Breast epithelium (tissue), 4 donors: ENCODE measurements around the gene CAMK2D. TPM values are rescaled to one million over a fixed set of nuclear protein-coding genes. Genes with fewer than 3 reads are reported as not detected.

Experiments used
- DNase-seq, 2 donors: peaks; one replicate each; pipeline ENCODE4 v3.0.0-alpha.2; 2019; ENCODE audit warnings: low spot score in 2 of 2
- H3K27ac ChIP-seq, 2 donors: fragments of 200-600 bp; sonication (generic) in 1 of 2; one replicate each; pipeline ENCODE4 v1.5.1; 2016 to 2019; ENCODE audit warnings: mild to moderate bottlenecking in 1 of 2
- H3K27me3 ChIP-seq, 2 donors: fragments of 200-600 bp; sonication (generic) in 1 of 2; one replicate each; pipeline versions ENCODE4 v1.5.1 to v1.6.0; 2017 to 2019; ENCODE audit warnings: control low read depth in 1 of 2, mild to moderate bottlenecking in 1 of 2
- H3K36me3 ChIP-seq: fragments of 200-600 bp; one replicate; pipeline ENCODE4 v1.5.1; 2019
- H3K4me1 ChIP-seq, 2 donors: fragments of 200-600 bp; sonication (generic); one replicate each; pipeline ENCODE4 v1.5.1; 2016 to 2019; ENCODE audit warnings: control low read depth in 1 of 2
- H3K4me3 ChIP-seq, 3 donors: fragments of 200-600 bp; sonication (generic); 1 replicate in 2 of 3; 2 replicates in 1 of 3; pipeline ENCODE4 v1.5.1; 2016 to 2019; ENCODE audit warnings: mild to moderate bottlenecking in 3 of 3, moderate library complexity in 2 of 3
- H3K9me3 ChIP-seq, 2 donors: fragments of 200-600 bp; sonication (generic) in 1 of 2; one replicate each; pipeline ENCODE4 v1.5.1; 2016 to 2019; ENCODE audit warnings: control low read depth in 1 of 2
- CTCF ChIP-seq, 3 donors: fragments of 450-650 bp; IDR thresholded peaks; one replicate each; pipeline ENCODE4 v1.5.1; 2016 to 2017; ENCODE audit warnings: antibody characterized with exemption in 3 of 3, mild to moderate bottlenecking in 3 of 3, moderate library complexity in 3 of 3
- POLR2A ChIP-seq: fragments of 450-650 bp; IDR thresholded peaks from one replicate; pipeline ENCODE4 v1.6.1; 2016; ENCODE audit warnings: antibody characterized with exemption, mild to moderate bottlenecking, moderate library complexity
- POLR2AphosphoS5 ChIP-seq, 3 donors: sonication (generic); formaldehyde crosslinking; IDR thresholded peaks; one replicate each; pipeline ENCODE4 v1.6.1; 2017; ENCODE audit warnings: antibody characterized with exemption in 3 of 3
- intact Hi-C: fragments of 100-400 bp; cut with DNase I; formaldehyde crosslinking; loops from one replicate; pipeline ENCODE4 v1.15.1; 2023; ENCODE audit warnings: low total_unique reads
- total RNA-seq, 3 donors: library from RNA; depleted of rRNA; stranded (reverse); fragments of >200 nt; gene quantifications; one replicate each; pipeline ENCODE4 v1.1.0, GENCODE V29; 2016

The CAMK2D gene
- total RNA-seq, 3 donors from 2014 or later, result 47.7 to 62.1 (median 57.7) TPM

GRCh38 chr4:113588895-113589668, 172.5 kb downstream of the CAMK2D start:
- Histone ChIP-seq H3K4me3 (no peak overlapping the region), H3K27me3 (no peaks in the 10 kb centered on the region), H3K27ac (no peak overlapping the region), H3K4me1 (no peaks in the 10 kb centered on the region), H3K36me3 (no peaks in the 10 kb centered on the region), H3K9me3 (no peaks in the 10 kb centered on the region)
- TF ChIP-seq POLR2AphosphoS5 (IDR thresholded peaks at IDR 0.05) (no peak), CTCF (IDR thresholded peaks at IDR 0.05) (no peak), POLR2A (no peak)
- no peak for DNase-seq
- intact Hi-C loops, result no loop called here

DNA sequence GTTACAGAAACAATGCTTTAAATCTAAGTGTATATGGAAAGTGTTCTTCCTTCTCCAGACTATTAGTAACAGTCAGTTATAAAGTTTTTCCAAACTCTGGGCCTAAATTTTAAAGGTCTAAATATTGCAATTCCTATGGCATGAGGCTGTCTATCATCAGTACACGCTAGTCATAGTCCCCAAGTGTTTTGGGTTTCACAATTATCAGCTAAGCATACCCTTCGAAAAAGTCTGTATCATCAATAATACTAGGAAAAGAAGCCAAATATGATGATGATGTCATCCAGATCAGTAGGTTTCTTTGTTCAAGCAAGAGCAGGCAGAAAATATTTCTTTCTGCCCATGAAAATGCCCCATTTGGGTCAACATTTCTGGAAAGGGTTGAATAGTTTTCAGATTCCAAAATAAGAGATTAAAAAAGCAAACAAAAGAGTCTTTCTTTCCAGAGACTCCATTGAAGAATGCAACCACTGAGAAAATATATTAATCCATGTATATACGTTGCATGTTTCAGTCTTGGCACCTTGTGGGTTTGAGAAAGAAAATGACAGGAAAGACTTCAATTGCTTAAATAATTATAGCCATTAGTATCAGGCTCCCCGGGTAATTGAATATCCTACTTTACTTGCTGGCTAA, 173.8 kb downstream of the CAMK2D start:
- no peak overlapping the region for H3K27ac ChIP-seq
- H3K4me1 ChIP-seq, result no peaks in the 10 kb centered on the region
- no peaks in the 10 kb centered on the region for H3K9me3 ChIP-seq
- H3K36me3 ChIP-seq, result no peaks in the 10 kb centered on the region
- intact Hi-C loops, result no loop called here
- no peak for TF ChIP-seq POLR2A
- no peak for TF ChIP-seq CTCF (IDR thresholded peaks at IDR 0.05)
- no peak for TF ChIP-seq POLR2AphosphoS5 (IDR thresholded peaks at IDR 0.05)
- no peak for DNase-seq
- no peaks in the 10 kb centered on the region for H3K27me3 ChIP-seq
- H3K4me3 ChIP-seq, result no peak overlapping the region

- no peak overlapping the region for H3K27ac ChIP-seq
- DNase-seq, result no peak
- intact Hi-C loops, result no loop called here
- TF ChIP-seq POLR2AphosphoS5 (IDR thresholded peaks at IDR 0.05) (no peak), POLR2A (no peak), CTCF (IDR thresholded peaks at IDR 0.05) (no peak)
- H3K9me3 ChIP-seq, result no peaks in the 10 kb centered on the region
- no peaks in the 10 kb centered on the region for H3K36me3 ChIP-seq
- H3K27me3 ChIP-seq, result no peaks in the 10 kb centered on the region
- no peak overlapping the region for H3K4me3 ChIP-seq
- no peaks in the 10 kb centered on the region for H3K4me1 ChIP-seq
Observed at GRCh38 chr4:113587156-113587555, 174.4 kb downstream of the CAMK2D start.

DNA sequence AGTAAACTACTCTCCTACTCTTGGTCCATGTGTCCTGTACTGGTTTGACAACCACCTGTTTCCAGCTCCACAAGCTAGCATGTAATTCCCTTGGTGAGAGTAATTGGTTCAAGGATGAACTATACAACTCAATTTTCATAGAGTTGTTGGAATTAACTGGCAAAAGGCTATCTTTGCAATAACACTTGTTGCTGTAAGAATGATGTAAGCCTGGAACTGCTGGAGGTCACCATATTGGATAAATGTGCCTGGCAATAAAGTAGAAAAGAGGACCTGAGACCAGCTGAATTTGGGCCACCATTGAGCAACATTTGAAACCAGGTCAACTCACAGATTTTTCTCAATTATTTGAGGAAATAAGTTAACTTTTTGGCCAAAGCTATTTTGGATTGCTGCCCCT, 175.5 kb downstream of the CAMK2D start:
- Histone ChIP-seq H3K4me3 (no peak overlapping the region), H3K4me1 (no peaks in the 10 kb centered on the region), H3K36me3 (no peaks in the 10 kb centered on the region), H3K9me3 (no peaks in the 10 kb centered on the region), H3K27me3 (no peaks in the 10 kb centered on the region), H3K27ac (no peak overlapping the region)
- DNase-seq, result no peak
- intact Hi-C loops, result no loop called here
- TF ChIP-seq CTCF (IDR thresholded peaks at IDR 0.05) (no peak), POLR2A (no peak), POLR2AphosphoS5 (IDR thresholded peaks at IDR 0.05) (no peak)

GRCh38 chr4:113584407-113585150, 177.0 kb downstream of the CAMK2D start:
- no peaks in the 10 kb centered on the region for H3K36me3 ChIP-seq
- H3K4me1 ChIP-seq, result no peaks in the 10 kb centered on the region
- TF ChIP-seq CTCF (IDR thresholded peaks at IDR 0.05) (no peak), POLR2A (no peak), POLR2AphosphoS5 (IDR thresholded peaks at IDR 0.05) (no peak)
- DNase-seq, result no peak
- H3K27ac ChIP-seq, result no peak overlapping the region
- H3K4me3 ChIP-seq, result no peak overlapping the region
- H3K27me3 ChIP-seq, result no peaks in the 10 kb centered on the region
- intact Hi-C loops, result no loop called here
- H3K9me3 ChIP-seq, result no peaks in the 10 kb centered on the region
